Heart left ventricle (tissue), 16 donors: Measurements from ENCODE around the gene ANXA3. TPM values are rescaled to one million over a fixed set of nuclear protein-coding genes. Genes with fewer than 3 reads are reported as not detected.

Experiments
- ATAC-seq, 4 donors: fragments of 200-7000 bp; cut with Tn5 transposase; one replicate each; pipeline ENCODE4 v1.9.1; 2020 to 2022; ENCODE audit warnings: moderate library complexity in 4 of 4, mild to moderate bottlenecking in 3 of 4, moderate number of reproducible peaks in 1 of 4
- DNase-seq, 5 donors: peaks; one replicate each; pipeline ENCODE4 v3.0.0-alpha.2; 2020
- H3K27ac ChIP-seq, 12 donors: fragments of 200-600 bp; sonication (generic) in 4 of 12; one replicate each; pipeline versions ENCODE4 v1.5.0 to v1.8.0; 2016 to 2022; ENCODE audit warnings: mild to moderate bottlenecking in 2 of 12
- H3K27me3 ChIP-seq, 9 donors: fragments of 200-600 bp; sonication (generic) in 2 of 9; one replicate each; pipeline versions ENCODE4 v1.5.1 to v1.8.0; 2016 to 2022; ENCODE audit warnings: mild to moderate bottlenecking in 3 of 9
- H3K36me3 ChIP-seq, 9 donors: fragments of 200-600 bp; sonication (generic) in 2 of 9; one replicate each; pipeline versions ENCODE4 v1.5.0 to v1.8.0; 2018 to 2022; ENCODE audit warnings: mild to moderate bottlenecking in 2 of 9
- H3K4me1 ChIP-seq, 12 donors: fragments of 200-600 bp; sonication (generic) in 4 of 12; one replicate each; pipeline versions ENCODE4 v1.5.0 to v1.8.0; 2016 to 2022; ENCODE audit warnings: mild to moderate bottlenecking in 3 of 12
- H3K4me3 ChIP-seq, 12 donors: fragments of 200-600 bp; sonication (generic) in 4 of 12; one replicate each; pipeline versions ENCODE4 v1.5.0 to v1.8.0; 2017 to 2022; ENCODE audit warnings: mild to moderate bottlenecking in 9 of 12, moderate library complexity in 4 of 12
- H3K9me3 ChIP-seq, 12 donors: fragments of 200-600 bp; sonication (generic) in 4 of 12; one replicate each; pipeline versions ENCODE4 v1.5.0 to v1.8.0; 2016 to 2022; ENCODE audit warnings: mild to moderate bottlenecking in 1 of 12
- CTCF ChIP-seq, 12 donors: fragments of 200-600 bp; sonication (generic) in 4 of 12; IDR thresholded peaks; one replicate each; pipeline versions ENCODE4 v1.5.0 to v1.8.0; 2018 to 2022; ENCODE audit warnings: antibody characterized with exemption in 12 of 12, mild to moderate bottlenecking in 5 of 12
- POLR2A ChIP-seq, 2 donors: fragments of 450-650 bp; IDR thresholded peaks; one replicate each; pipeline ENCODE4 v1.6.1; 2017; ENCODE audit warnings: antibody characterized with exemption in 2 of 2, mild to moderate bottlenecking in 2 of 2, moderate library complexity in 2 of 2
- WGBS, 4 donors: extraction: QIAGEN DNeasy Blood & Tissue Kit in 2 of 4; methylation state at CpG; one replicate each; pipeline versions ENCODE4 v1.1.5 to v1.1.7; 2013 to 2018; 5-methylcytosine and 5-hydroxymethylcytosine counted together
- intact Hi-C, 10 donors: fragments of 100-400 bp; cut with DNase I; formaldehyde crosslinking; loops; one replicate each; pipeline versions ENCODE4 v1.11.1 to v1.14.2; 2022
- polyA plus RNA-seq, 2 donors: library from polyadenylated mRNA; stranded (reverse); fragments of 200-250 nt; gene quantifications; one replicate each; pipeline ENCODE4 v1.2.3, GENCODE V29; 2013
- total RNA-seq, 9 donors: library from RNA; depleted of rRNA in 2 of 9; stranded (reverse); fragments of >200 nt in 2 of 9; fragmentation: NEBNext Ultra II Directional in 3 of 9; extraction: Animal tissue kit (Norgen Biotek cat#: 25700) in 3 of 9; gene quantifications; one replicate each; pipeline versions ENCODE4 v1.1.0 to v1.2.4, GENCODE V29; 2016 to 2023
- donor health status: ischemic (EF 13 %, LVEDD 7.1; RV severe dilation, severe dysfunction).
- donor health status: healthy with polysubstance abuse.
- donor health status: DM: no; HTN: yes; CAD: no.
- donor health status: DM: no; HTN: no; CAD: no.
- donor health status: ischemic (EF 25% LVEDD 6.9; RV normal size, moderate dysfunction).
- donor health status: ischemic (EF 25% LVEDD 5.7; RV mildly dilated, moderate dysfunction).
- donor health status: healthy.
- donor health status: DM: yes; HTN: yes; CAD: no.
- donor health status: ischemic (EF 35%, LVEDD 5.7; RV mildly dilated, moderate dysfunction).
- donor health status: nonischemic (EF 11% LVEDD 7.7; RV severe dilation, severe dysfunction).
- donor health status: DM: yes; HTN: yes; CAD: no.
- donor health status: PGD.
- donor health status: ischemic (EF 29% LVEDD 5.4; RV normal size, mild dysfunction).
- donor health status: nonischemic (EF 23%, LVEDD 6.1; RV moderate dilation, normal function).

The ANXA3 gene
- total and polyA plus RNA-seq, 11 donors, result 12.9 to 119 (median 28.7) TPM

GRCh38 chr4:78625073-78625472, 73.5 kb downstream of the ANXA3 start:
- Histone ChIP-seq H3K36me3 (no peaks in the 10 kb centered on the region), H3K4me3 (no peak overlapping the region), H3K27me3 (no peaks in the 10 kb centered on the region), H3K4me1 (peaks cover 0 to 8% (median under 1%) of the 10 kb centered on the region in 12 donors), H3K27ac (no peak overlapping the region), H3K9me3 (no peaks in the 10 kb centered on the region)
- DNase-seq, result no peak
- TF ChIP-seq CTCF (IDR thresholded peaks at IDR 0.05) (no peak), POLR2A (IDR thresholded peaks at IDR 0.05) (no peak)
- intact Hi-C loops, result loop anchor here in 1 of 10 donors (5.0 kb wide), 1 partner anchor 152 kb away; the partner anchor contains the start of gene BMP2K
- no peak for ATAC-seq
- 88 to 94% (median 93%) methylated on average over 2 of the region's 2 CpGs for WGBS, 4 donors

- 94 to 97% (median 96%) methylated on average over 3 of the region's 3 CpGs for WGBS, 4 donors
- intact Hi-C loops, result loop anchor here in 1 of 10 donors (5.0 kb wide), 1 partner anchor 150 kb away; the partner anchor contains the start of gene BMP2K
- H3K4me3 ChIP-seq, result no peak overlapping the region
- no peaks in the 10 kb centered on the region for H3K9me3 ChIP-seq
- peaks cover 0 to 28% (median 4%) of the 10 kb centered on the region in 12 donors for H3K4me1 ChIP-seq
- DNase-seq (no peak), ATAC-seq (no peak)
- no peaks in the 10 kb centered on the region for H3K27me3 ChIP-seq
- H3K27ac ChIP-seq, result no peak overlapping the region
- TF ChIP-seq POLR2A (IDR thresholded peaks at IDR 0.05) (no peak), CTCF (IDR thresholded peaks at IDR 0.05) (no peak)
- H3K36me3 ChIP-seq, result no peaks in the 10 kb centered on the region
Observed at GRCh38 chr4:78627046-78627965, 75.7 kb downstream of the ANXA3 start.

GRCh38 chr4:78627966-78628678, 76.6 kb downstream of the ANXA3 start:
- DNase-seq (no peak), ATAC-seq (no peak)
- no peaks in the 10 kb centered on the region for H3K36me3 ChIP-seq
- H3K27me3 ChIP-seq, result no peaks in the 10 kb centered on the region
- intact Hi-C loops, result loop anchor here in 1 of 10 donors (5.0 kb wide), 1 partner anchor 149 kb away; the partner anchor contains the start of gene BMP2K
- WGBS, 4 donors, result 94 to 97% (median 96%) methylated on average over 4 of the region's 4 CpGs
- TF ChIP-seq CTCF (IDR thresholded peaks at IDR 0.05) (no peak), POLR2A (IDR thresholded peaks at IDR 0.05) (no peak)
- H3K27ac ChIP-seq, result no peak overlapping the region
- H3K9me3 ChIP-seq, result no peaks in the 10 kb centered on the region
- no peak overlapping the region for H3K4me3 ChIP-seq
- peaks cover 0 to 33% (median 3%) of the 10 kb centered on the region in 12 donors for H3K4me1 ChIP-seq
